Natural killer cell (primary cell): Measurements from ENCODE around the gene CORT. TPM values are rescaled to one million over a fixed set of nuclear protein-coding genes. Genes with fewer than 3 reads are reported as not detected.

Source experiments
- total RNA-seq, 4 donors: library from RNA; stranded (reverse); fragments of 120-200 nt in 1 of 4; gene quantifications; one replicate each; pipeline versions ENCODE4 v1.2.3 to v1.2.4, GENCODE V29; 2013 to 2022

Gene CORT
- total RNA-seq, 3 donors from 2014 or later (not counting 1 experiment from before 2014, with no cell fraction given): not detected

Other genes with a start within 250 kb of the CORT start
- gene KIF1B, start 239.5 kb upstream of the CORT start, total RNA-seq: 10 to 100 TPM; 15.2 to 22.0 (median 16.3) TPM
- gene PGD, start 51.0 kb upstream of the CORT start, total RNA-seq: 100 to 1,000 TPM in 1 of 3 donors, 10 to 100 TPM in 2; 35.8 to 113 (median 39.8) TPM
- 1 to 10 TPM; 4.1 to 5.0 (median 4.5) TPM for gene CENPS, start 19.6 kb upstream of the CORT start, total RNA-seq
- 10 to 100 TPM; 17.5 to 21.8 (median 21.5) TPM for gene DFFA, start 22.5 kb downstream of the CORT start, total RNA-seq
- gene PEX14, start 24.9 kb downstream of the CORT start, total RNA-seq: 10 to 100 TPM; 21.4 to 27.3 (median 24.1) TPM